ENCODE results near the gene TUT7. TPM values are rescaled to one million over a fixed set of nuclear protein-coding genes. Genes with fewer than 3 reads are reported as not detected.

TUT7 gene
- total RNA-seq, 1 experiment from 2014 or later: 7.8 TPM

- in situ Hi-C loops (cut with HindIII; ENCODE audit: low sequenced_read_pairs): no loop called here
- no peak for DNase-seq (ENCODE audit: low spot score)
Measured at GRCh38 chr9:86352440-86353077, 1.7 kb downstream of the TUT7 start.

- in situ Hi-C loops (cut with HindIII; ENCODE audit: low sequenced_read_pairs): no loop called here
- no peak for DNase-seq (ENCODE audit: low spot score)
Measured at GRCh38 chr9:86351880-86352279, 2.3 kb downstream of the TUT7 start.

- in situ Hi-C loops (cut with HindIII; ENCODE audit: low sequenced_read_pairs): no loop called here
Measured at GRCh38 chr9:86350006-86350760, 4.0 kb downstream of the TUT7 start.

GRCh38 chr9:86349271-86349670, 4.9 kb downstream of the TUT7 start:
- DNase-seq (ENCODE audit: low spot score): no peak
- in situ Hi-C loops (cut with HindIII; ENCODE audit: low sequenced_read_pairs): no loop called here

More at GRCh38 chr9:86350006-86350760, 4.0 kb downstream of the TUT7 start:
- DNase-seq (ENCODE audit: low spot score): no peak

- DNase-seq (ENCODE audit: low spot score): no peak
- in situ Hi-C loops (cut with HindIII; ENCODE audit: low sequenced_read_pairs): no loop called here
Measured at GRCh38 chr9:86347991-86348390, 6.2 kb downstream of the TUT7 start.

- in situ Hi-C loops (cut with HindIII; ENCODE audit: low sequenced_read_pairs): no loop called here
- DNase-seq (ENCODE audit: low spot score): no peak
Measured at GRCh38 chr9:86344818-86345217, 9.4 kb downstream of the TUT7 start.

- DNase-seq (ENCODE audit: low spot score): no peak
Measured at GRCh38 chr9:86342269-86342668, 11.9 kb downstream of the TUT7 start.

GRCh38 chr9:86341007-86341491, 13.2 kb downstream of the TUT7 start:
- in situ Hi-C loops (cut with HindIII; ENCODE audit: low sequenced_read_pairs): no loop called here
- DNase-seq (ENCODE audit: low spot score): no peak

More at GRCh38 chr9:86342269-86342668, 11.9 kb downstream of the TUT7 start:
- in situ Hi-C loops (cut with HindIII; ENCODE audit: low sequenced_read_pairs): no loop called here

GRCh38 chr9:86340356-86341006, 13.7 kb downstream of the TUT7 start:
- in situ Hi-C loops (cut with HindIII; ENCODE audit: low sequenced_read_pairs): no loop called here
- no peak for DNase-seq (ENCODE audit: low spot score)

GRCh38 chr9:86337469-86338108, 16.6 kb downstream of the TUT7 start:
- DNase-seq (ENCODE audit: low spot score): no peak
- in situ Hi-C loops (cut with HindIII; ENCODE audit: low sequenced_read_pairs): no loop called here

GRCh38 chr9:86336058-86336457, 18.2 kb downstream of the TUT7 start:
- no peak for DNase-seq (ENCODE audit: low spot score)
- in situ Hi-C loops (cut with HindIII; ENCODE audit: low sequenced_read_pairs): no loop called here

- DNase-seq (ENCODE audit: low spot score): no peak
- in situ Hi-C loops (cut with HindIII; ENCODE audit: low sequenced_read_pairs): no loop called here
Measured at GRCh38 chr9:86333651-86334050, 20.6 kb downstream of the TUT7 start.

- in situ Hi-C loops (cut with HindIII; ENCODE audit: low sequenced_read_pairs): no loop called here
- no peak for DNase-seq (ENCODE audit: low spot score)
Measured at GRCh38 chr9:86330186-86330585, 24.0 kb downstream of the TUT7 start.

GRCh38 chr9:86329649-86330048, 24.6 kb downstream of the TUT7 start:
- DNase-seq (ENCODE audit: low spot score): no peak

GRCh38 chr9:86328156-86328555, 26.1 kb downstream of the TUT7 start:
- in situ Hi-C loops (cut with HindIII; ENCODE audit: low sequenced_read_pairs): no loop called here
- DNase-seq (ENCODE audit: low spot score): no peak

More at GRCh38 chr9:86329649-86330048, 24.6 kb downstream of the TUT7 start:
- in situ Hi-C loops (cut with HindIII; ENCODE audit: low sequenced_read_pairs): no loop called here

- in situ Hi-C loops (cut with HindIII; ENCODE audit: low sequenced_read_pairs): no loop called here
- DNase-seq (ENCODE audit: low spot score): no peak
Measured at GRCh38 chr9:86326536-86326935, 27.7 kb downstream of the TUT7 start.

GRCh38 chr9:86324901-86325300, 29.3 kb downstream of the TUT7 start:
- in situ Hi-C loops (cut with HindIII; ENCODE audit: low sequenced_read_pairs): no loop called here
- no peak for DNase-seq (ENCODE audit: low spot score)

GRCh38 chr9:86324308-86324707, 29.9 kb downstream of the TUT7 start:
- no peak for DNase-seq (ENCODE audit: low spot score)
- in situ Hi-C loops (cut with HindIII; ENCODE audit: low sequenced_read_pairs): no loop called here

- in situ Hi-C loops (cut with HindIII; ENCODE audit: low sequenced_read_pairs): no loop called here
- no peak for DNase-seq (ENCODE audit: low spot score)
Measured at GRCh38 chr9:86322973-86323644, 31.1 kb downstream of the TUT7 start.
